Osteoblast (primary cell): Measurements from ENCODE around the gene RPGRIP1L. TPM values are rescaled to one million over a fixed set of nuclear protein-coding genes. Genes with fewer than 3 reads are reported as not detected.

Experiments used
- DNase-seq: peaks from one replicate; pipeline ENCODE4 v3.0.0; 2011; ENCODE audit warnings: low spot score, mixed read lengths; ENCODE audit not compliant: insufficient read length; ENCODE audit errors: missing footprints
- H2AFZ ChIP-seq: 2 replicates; pipeline ENCODE4 v1.6.0; 2011; ENCODE audit warnings: mild to moderate bottlenecking, low read length
- H3K27ac ChIP-seq: 2 replicates; pipeline ENCODE4 v1.5.1; 2011; ENCODE audit warnings: mild to moderate bottlenecking, low read depth, low read length, moderate library complexity
- H3K27me3 ChIP-seq: 2 replicates; pipeline ENCODE4 v1.6.0; 2012; ENCODE audit warnings: mild to moderate bottlenecking, control low read depth, inconsistent platforms, low read length, moderate library complexity; ENCODE audit not compliant: insufficient read depth
- H3K36me3 ChIP-seq: 2 replicates; pipeline ENCODE4 v1.5.1; 2011; ENCODE audit warnings: mild to moderate bottlenecking, low read length, control low read depth, moderate library complexity; ENCODE audit not compliant: insufficient read depth
- H3K4me1 ChIP-seq: 2 replicates; pipeline ENCODE4 v1.5.1; 2011; ENCODE audit warnings: mild to moderate bottlenecking, low read length, control low read depth, moderate library complexity; ENCODE audit not compliant: insufficient read depth
- H3K4me2 ChIP-seq: 2 replicates; pipeline ENCODE4 v1.6.0; 2011; ENCODE audit warnings: mild to moderate bottlenecking, low read length; ENCODE audit not compliant: insufficient read depth
- H3K4me3 ChIP-seq: fragments of 200-600 bp; sonication (generic); 3 replicates; pipeline ENCODE4 v1.5.1; 2012; ENCODE audit warnings: mild to moderate bottlenecking, low read length, inconsistent platforms; ENCODE audit not compliant: insufficient read depth
- H3K79me2 ChIP-seq: 2 replicates; pipeline ENCODE4 v1.6.0; 2012; ENCODE audit warnings: mild to moderate bottlenecking, low read length, control low read depth, inconsistent platforms; ENCODE audit not compliant: insufficient read depth
- H3K9me3 ChIP-seq: 2 replicates; pipeline ENCODE4 v1.5.1; 2011; ENCODE audit warnings: low read depth, low read length, control low read depth
- H4K20me1 ChIP-seq: 2 replicates; pipeline ENCODE4 v1.6.0; 2012; ENCODE audit warnings: mild to moderate bottlenecking, low read length, control low read depth; ENCODE audit not compliant: insufficient read depth
- CTCF ChIP-seq: IDR thresholded peaks from 2 replicates; pipeline ENCODE4 v1.5.1; 2011; ENCODE audit warnings: mild to moderate bottlenecking, low read depth, low read length, moderate library complexity; ENCODE audit errors: extremely low read depth
- total RNA-seq: library from RNA; depleted of rRNA; stranded (reverse); fragments of >200 nt; gene quantifications from 2 replicates; pipeline ENCODE4 v1.2.3, GENCODE V29; 2012

The RPGRIP1L gene
- total RNA-seq, 1 donor: 14.1 TPM

- no peak for DNase-seq
- Histone ChIP-seq H3K4me1 (no peaks in the 10 kb centered on the region), H3K9me3 (no peaks in the 10 kb centered on the region), H3K36me3 (no peaks in the 10 kb centered on the region), H3K4me3 (no peak overlapping the region), H3K4me2 (no peak overlapping the region), H3K79me2 (peaks cover 77% of the 10 kb centered on the region), H4K20me1 (peaks cover 32% of the 10 kb centered on the region), H3K27ac (no peak overlapping the region), H2AFZ (no peak overlapping the region), H3K27me3 (no peaks in the 10 kb centered on the region)
- TF ChIP-seq CTCF: no peak
Measured at GRCh38 chr16:53721017-53721416, 17.4 kb upstream of the RPGRIP1L start.

- no peak overlapping the region for H2AFZ ChIP-seq
- H3K4me1 ChIP-seq: no peaks in the 10 kb centered on the region
- no peak overlapping the region for H3K4me3 ChIP-seq
- peaks cover 82% of the 10 kb centered on the region for H3K79me2 ChIP-seq
- no peaks in the 10 kb centered on the region for H3K36me3 ChIP-seq
- no peak for TF ChIP-seq CTCF
- H3K27me3 ChIP-seq: no peaks in the 10 kb centered on the region
- H3K9me3 ChIP-seq: no peaks in the 10 kb centered on the region
- peaks cover 21% of the 10 kb centered on the region for H4K20me1 ChIP-seq
- no peak for DNase-seq
- no peak overlapping the region for H3K4me2 ChIP-seq
- no peak overlapping the region for H3K27ac ChIP-seq
Measured at GRCh38 chr16:53717577-53717976, 13.9 kb upstream of the RPGRIP1L start.

- no peaks in the 10 kb centered on the region for H3K9me3 ChIP-seq
- H2AFZ ChIP-seq: no peak overlapping the region
- H3K4me2 ChIP-seq: no peak overlapping the region
- no peaks in the 10 kb centered on the region for H3K4me1 ChIP-seq
- H3K27me3 ChIP-seq: no peaks in the 10 kb centered on the region
- no peak for DNase-seq
- no peak overlapping the region for H3K27ac ChIP-seq
- H3K79me2 ChIP-seq: peaks cover 83% of the 10 kb centered on the region
- no peak overlapping the region for H3K4me3 ChIP-seq
- no peak for TF ChIP-seq CTCF
- H4K20me1 ChIP-seq: peaks cover 21% of the 10 kb centered on the region
- no peaks in the 10 kb centered on the region for H3K36me3 ChIP-seq
Measured at GRCh38 chr16:53715023-53715384, 11.3 kb upstream of the RPGRIP1L start.

GRCh38 chr16:53714205-53715022 lies 10.8 kb upstream of the RPGRIP1L start:
- DNase-seq: no peak
- H4K20me1 ChIP-seq: peaks cover 16% of the 10 kb centered on the region
- no peaks in the 10 kb centered on the region for H3K36me3 ChIP-seq
- H2AFZ ChIP-seq: no peak overlapping the region
- H3K4me3 ChIP-seq: no peak overlapping the region
- no peak for TF ChIP-seq CTCF
- H3K4me1 ChIP-seq: no peaks in the 10 kb centered on the region
- H3K9me3 ChIP-seq: no peaks in the 10 kb centered on the region
- H3K27me3 ChIP-seq: no peaks in the 10 kb centered on the region
- H3K4me2 ChIP-seq: no peak overlapping the region
- no peak overlapping the region for H3K27ac ChIP-seq
- peaks cover 85% of the 10 kb centered on the region for H3K79me2 ChIP-seq
